EL (cell line): Measurements from ENCODE around the gene EPYC.

Experiments
- DNase-seq: peaks from one replicate; pipeline ENCODE4 v3.0.0-alpha.2; 2016

Gene EPYC

DNA sequence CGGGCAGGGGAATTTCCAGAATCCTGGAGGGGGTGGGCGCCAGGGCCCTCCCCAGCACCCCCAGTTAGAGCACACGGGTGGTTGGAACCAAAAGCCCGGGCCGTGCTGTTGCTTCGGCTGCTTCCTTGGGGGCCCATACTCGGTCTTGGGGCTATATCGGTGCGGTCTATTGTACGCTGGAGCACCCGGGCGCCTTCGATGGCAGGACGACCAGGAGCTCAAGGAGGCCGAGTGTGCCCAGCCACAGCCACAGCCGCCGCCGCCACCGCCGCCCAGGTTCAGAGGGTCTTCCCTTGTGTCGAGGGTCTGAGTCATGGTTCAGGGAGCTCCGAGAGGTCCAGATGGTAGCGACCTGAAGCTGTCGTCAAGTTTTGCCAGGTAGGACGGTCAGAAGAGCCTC is 50.3 kb downstream of the EPYC start:
- no peak for DNase-seq

DNA sequence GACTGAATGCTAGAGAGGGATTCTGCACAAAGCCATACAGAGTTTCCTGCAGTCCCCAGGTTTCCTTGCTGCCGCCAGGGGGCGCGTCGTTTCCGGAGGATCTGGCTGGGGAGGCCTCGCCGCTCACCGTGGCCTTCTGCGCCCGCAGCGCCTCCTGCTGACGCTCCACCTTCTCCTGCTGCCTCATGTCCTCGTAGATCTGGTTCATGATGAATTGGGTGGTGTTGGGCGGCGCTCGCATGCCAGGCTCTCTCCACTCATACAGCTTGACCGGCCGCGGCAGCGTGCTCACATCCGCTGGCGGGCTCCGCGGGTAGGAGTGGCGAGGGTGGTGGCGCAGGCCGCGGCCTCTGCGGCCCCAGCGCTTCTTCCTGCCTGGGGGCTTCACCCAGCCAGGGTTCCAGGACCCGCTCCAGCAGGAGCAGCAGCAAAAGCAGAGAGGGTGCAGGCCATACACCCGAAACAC is 50.8 kb downstream of the EPYC start:
- no peak for DNase-seq

DNA sequence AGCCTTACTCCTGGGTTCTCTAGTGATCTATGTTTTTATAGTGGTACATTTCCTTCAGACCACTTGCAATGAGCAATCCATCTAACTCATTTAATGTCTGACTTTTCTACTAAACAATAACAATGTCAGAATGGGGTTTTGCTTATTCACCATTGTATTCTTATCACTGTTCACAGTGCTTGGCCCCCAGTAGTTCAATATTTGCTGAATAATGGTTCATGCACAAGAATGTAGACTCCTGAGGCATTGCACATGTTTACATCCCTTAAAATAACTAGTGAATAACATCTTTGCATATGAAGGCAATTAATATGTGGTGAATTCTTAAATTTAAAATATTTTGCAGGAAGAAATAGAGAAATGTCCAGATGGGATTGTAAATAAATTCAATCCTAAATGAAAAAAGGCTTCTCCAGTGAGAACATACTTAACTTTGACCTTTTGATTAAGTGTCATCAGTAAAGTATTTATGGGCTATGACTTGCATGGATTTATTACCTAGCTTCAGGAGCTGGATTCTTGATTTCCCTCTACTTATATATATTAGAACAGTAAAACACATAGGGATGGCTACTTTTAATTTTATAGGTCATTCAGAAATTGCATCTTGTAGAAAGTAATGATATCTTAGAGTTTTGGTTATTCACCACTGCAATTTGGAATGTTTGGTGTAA is 53.2 kb downstream of the EPYC start:
- DNase-seq = peak; percentile 30

GRCh38 chr12:90947869-90948268 is 56.9 kb downstream of the EPYC start:
- DNase-seq = no peak

DNA sequence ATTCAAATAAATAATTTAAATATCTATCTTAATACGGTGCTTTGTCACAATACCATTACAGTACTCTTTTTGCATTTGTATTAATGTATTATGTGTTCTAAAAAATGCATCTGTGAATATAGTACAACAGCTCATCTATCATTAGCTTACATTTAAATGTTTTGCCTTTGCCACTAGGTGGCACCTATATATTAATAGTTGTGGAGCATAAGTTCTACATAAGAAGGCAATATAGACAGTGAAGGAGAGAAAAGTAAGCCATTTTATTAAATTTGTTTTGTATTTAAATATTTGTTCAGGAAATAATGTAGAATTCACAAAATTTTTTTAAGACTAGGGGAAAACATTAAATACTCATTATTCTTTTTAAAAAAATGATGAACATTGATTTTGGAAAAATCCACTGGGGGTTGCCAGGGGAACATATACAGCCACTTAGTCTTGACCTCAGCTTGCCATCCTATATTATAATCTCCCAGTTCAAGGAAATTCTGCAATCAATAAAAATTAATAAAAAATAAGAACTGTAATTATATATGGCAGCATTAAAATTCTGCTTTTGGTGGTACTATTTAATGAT is 59.6 kb downstream of the EPYC start:
- DNase-seq = peak; percentile 31

DNA sequence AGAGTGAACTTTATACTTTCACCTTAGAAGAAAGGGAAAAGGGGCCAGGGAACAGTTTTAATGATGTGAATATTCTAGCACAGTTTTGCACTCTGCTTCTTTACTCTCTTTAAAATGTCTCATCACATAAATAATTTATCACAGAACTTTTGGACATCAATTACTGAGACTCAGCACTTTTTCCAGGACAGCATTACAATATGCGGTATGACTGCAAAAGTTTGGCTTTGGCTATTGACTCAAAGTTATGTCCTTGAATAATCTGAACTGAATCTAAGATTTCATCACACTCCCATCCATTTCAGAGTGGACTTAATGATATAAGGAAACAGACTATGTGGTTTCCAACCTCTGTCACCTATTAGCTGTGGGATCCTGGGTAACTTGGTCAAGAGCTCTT is 61.5 kb downstream of the EPYC start:
- DNase-seq = no peak

GRCh38 chr12:90940872-90941499 is 63.8 kb downstream of the EPYC start:
- DNase-seq = peak; percentile 61

DNA sequence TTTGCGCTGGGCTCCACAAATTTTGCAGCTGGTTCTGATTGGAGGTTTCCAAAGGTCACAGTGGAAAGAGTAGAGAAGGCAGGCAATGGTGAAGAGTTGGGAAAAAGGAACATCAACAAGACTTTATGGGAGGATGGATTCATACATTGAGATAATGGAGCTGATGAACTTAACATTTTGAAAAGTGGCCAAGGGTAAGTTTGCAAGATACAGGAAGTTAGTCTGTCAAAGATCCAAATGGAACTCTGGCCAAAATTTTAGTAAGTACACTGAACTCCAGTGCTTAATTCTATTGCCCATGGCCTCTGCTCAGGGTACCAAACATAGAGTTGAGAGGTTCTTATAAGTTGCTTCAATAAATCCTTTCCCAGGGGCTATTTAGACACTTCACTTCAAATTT is 65.4 kb downstream of the EPYC start:
- peak; percentile 21 for DNase-seq

DNA sequence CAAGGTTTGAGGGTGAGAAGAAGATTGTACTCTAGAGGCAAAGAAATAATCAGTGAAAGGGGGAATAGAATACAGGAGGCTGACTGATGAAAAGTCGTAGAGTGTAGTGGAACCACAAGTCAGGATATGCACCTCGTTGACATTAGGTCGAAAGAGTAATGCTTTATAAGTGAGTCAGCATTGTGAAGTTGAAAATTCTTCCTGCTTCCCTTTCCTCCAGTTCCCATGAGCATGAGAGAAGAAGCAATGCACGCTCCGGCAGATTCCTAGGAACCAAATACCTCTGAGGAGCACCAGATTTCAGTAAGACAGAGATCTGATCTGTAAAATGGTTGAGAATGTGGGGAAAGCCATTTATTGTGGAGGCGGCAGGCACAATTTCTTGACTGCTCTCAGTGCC is 66.3 kb downstream of the EPYC start:
- DNase-seq = peak; percentile 77

GRCh38 chr12:90937651-90938050 is 67.1 kb downstream of the EPYC start:
- no peak for DNase-seq

DNA sequence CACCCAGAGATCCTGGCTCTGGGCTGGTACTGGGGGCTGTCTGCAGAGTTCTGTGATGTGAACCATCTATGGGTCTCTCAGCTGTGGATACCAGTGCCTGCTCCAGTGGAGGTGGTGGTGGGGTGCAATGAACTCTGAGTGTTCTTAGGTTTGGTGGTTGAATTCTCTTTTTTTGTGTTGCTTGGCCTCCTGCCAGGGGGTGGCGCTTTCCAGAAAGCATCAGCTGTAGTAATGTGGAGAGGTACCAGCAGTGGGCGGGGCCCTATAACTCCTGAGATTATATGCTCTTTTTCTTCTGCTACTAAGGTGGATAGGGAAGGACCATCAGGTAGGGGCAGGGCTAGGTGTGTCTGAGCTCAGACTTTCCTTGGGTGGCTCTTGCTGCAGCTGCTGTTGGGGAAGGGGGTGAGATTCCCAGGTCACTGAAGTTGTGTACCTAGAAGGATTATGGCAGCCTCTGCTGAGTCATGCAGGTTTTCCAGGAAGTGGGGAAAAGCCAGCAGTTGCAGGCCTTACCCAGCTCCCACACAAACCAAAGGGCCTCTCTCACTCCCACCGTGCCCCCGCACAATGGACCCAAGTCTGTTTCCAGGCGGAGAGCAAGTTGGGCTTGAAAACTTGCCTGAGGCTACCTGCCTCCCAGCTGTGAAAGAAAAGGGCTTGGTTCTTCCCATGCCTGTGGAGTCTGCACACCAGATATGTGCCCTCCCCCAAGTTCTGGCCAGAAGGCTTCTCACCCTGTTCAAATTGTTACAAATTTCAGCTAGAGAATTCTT is 68.4 kb downstream of the EPYC start:
- DNase-seq = no peak

- DNase-seq = no peak
Measured at GRCh38 chr12:90925562-90925961, 79.2 kb downstream of the EPYC start.

- no peak for DNase-seq
Measured at GRCh38 chr12:90924406-90924805, 80.4 kb downstream of the EPYC start.

DNA sequence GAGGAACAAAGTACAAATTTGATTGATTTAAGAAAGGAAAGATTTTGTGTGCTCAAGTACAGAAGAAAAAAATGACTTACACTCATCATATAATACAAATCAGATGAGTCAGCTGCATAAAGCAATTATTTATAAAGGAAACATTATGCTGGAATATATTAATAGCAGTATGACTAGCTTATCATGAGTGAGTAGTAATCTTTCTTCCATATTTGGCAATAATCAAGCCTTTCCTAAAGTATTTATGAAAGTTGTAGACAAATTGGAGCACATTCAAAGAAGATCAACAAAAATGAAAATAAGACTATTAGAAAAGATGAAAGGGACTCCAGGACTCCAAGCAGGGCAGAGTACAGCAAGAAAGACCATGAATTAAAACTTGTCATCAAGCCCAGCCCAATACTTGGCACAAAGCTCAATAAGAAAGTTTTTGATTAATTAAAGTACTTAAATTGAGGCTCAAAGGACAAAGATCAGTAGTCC is 82.6 kb downstream of the EPYC start:
- peak; percentile 26 for DNase-seq

- no peak for DNase-seq
Measured at GRCh38 chr12:90921536-90921935, 83.2 kb downstream of the EPYC start.

DNA sequence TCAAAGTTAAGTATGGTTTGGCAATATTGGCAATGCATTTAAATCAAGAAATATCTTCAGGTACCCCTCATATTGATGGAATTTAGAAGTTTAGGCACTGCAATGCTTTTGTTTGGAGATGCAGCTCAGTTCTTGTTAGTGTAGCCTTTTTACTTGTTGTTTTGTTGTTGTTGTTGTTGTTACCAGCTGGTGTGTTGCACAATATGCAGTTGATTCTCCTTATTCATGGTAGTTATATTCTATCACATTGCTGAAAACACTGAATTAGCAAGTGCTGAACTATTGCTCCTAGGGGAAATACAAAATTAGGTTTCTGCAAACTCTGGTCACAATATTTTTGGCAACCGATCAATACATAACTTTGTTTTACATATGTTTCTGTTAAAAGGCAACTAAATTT is 84.5 kb downstream of the EPYC start:
- DNase-seq = no peak

GRCh38 chr12:90917431-90917830 is 87.3 kb downstream of the EPYC start:
- DNase-seq = no peak

- DNase-seq = no peak
Measured at GRCh38 chr12:90916516-90916915, 88.3 kb downstream of the EPYC start.

- no peak for DNase-seq
Measured at GRCh38 chr12:90915353-90915752, 89.4 kb downstream of the EPYC start.
